Endodermal cell (in vitro differentiated cells): ENCODE data around the gene RBMS3. TPM values are rescaled to one million over a fixed set of nuclear protein-coding genes. Genes with fewer than 3 reads are reported as not detected.

Experiments
- DNase-seq: peaks from one replicate; pipeline ENCODE4 v3.0.0-alpha.2; 2017
- H3K27ac ChIP-seq: 2 replicates; pipeline ENCODE4 v1.5.1; 2013; ENCODE audit warnings: mild to moderate bottlenecking, low read depth, low read length, moderate library complexity
- H3K27me3 ChIP-seq: 2 replicates; pipeline ENCODE4 v1.6.1; 2013; ENCODE audit warnings: mild to moderate bottlenecking, low read length, moderate library complexity; ENCODE audit not compliant: insufficient read depth, control insufficient read depth, poor library complexity, severe bottlenecking
- H3K36me3 ChIP-seq: 2 replicates; pipeline ENCODE4 v1.7.0; 2013; ENCODE audit warnings: mild to moderate bottlenecking, low read length, moderate library complexity; ENCODE audit not compliant: control insufficient read depth, insufficient read depth
- H3K4me1 ChIP-seq: one replicate; pipeline ENCODE4 v1.7.0; 2013; ENCODE audit warnings: low read length; ENCODE audit not compliant: control insufficient read depth, insufficient read depth
- H3K4me3 ChIP-seq: 2 replicates; pipeline ENCODE4 v1.5.1; 2013; ENCODE audit warnings: mild to moderate bottlenecking, low read length, moderate library complexity
- H3K9ac ChIP-seq: 2 replicates; pipeline ENCODE4 v1.6.1; 2013; ENCODE audit warnings: mild to moderate bottlenecking, low read length, moderate library complexity; ENCODE audit not compliant: poor library complexity, severe bottlenecking; ENCODE audit errors: extremely low read depth
- H3K9me3 ChIP-seq: 2 replicates; pipeline ENCODE4 v1.6.1; 2013; ENCODE audit warnings: mild to moderate bottlenecking, low read length, moderate library complexity; ENCODE audit not compliant: control insufficient read depth
- H3K27ac Mint-ChIP-seq: 2 replicates; pipeline ENCODE4 v1.8.0; 2020; ENCODE audit warnings: mixed read lengths
- H3K27me3 Mint-ChIP-seq: 2 replicates; pipeline ENCODE4 v1.8.0; 2021; ENCODE audit warnings: mild to moderate bottlenecking, mixed read lengths; ENCODE audit not compliant: insufficient read depth
- H3K36me3 Mint-ChIP-seq: 2 replicates; pipeline ENCODE4 v1.8.0; 2020; ENCODE audit warnings: low read depth, mixed read lengths
- H3K4me1 Mint-ChIP-seq: 2 replicates; pipeline ENCODE4 v1.8.0; 2020; ENCODE audit warnings: mixed read lengths
- H3K4me3 Mint-ChIP-seq: 2 replicates; pipeline ENCODE4 v1.8.0; 2020; ENCODE audit warnings: mild to moderate bottlenecking, moderate library complexity, mixed read lengths
- H3K9me3 Mint-ChIP-seq: 2 replicates; pipeline ENCODE4 v1.8.0; 2020; ENCODE audit warnings: mild to moderate bottlenecking, mixed read lengths
- CTCF ChIP-seq: fragments of 200-600 bp; sonication (generic); conservative IDR thresholded peaks from 2 replicates; pipeline ENCODE4 v1.5.0; 2021; ENCODE audit warnings: antibody characterized with exemption, mild to moderate bottlenecking
- WGBS, 2 experiments: methylation state at CpG; one replicate each; pipeline versions ENCODE4 v1.1.5 to v1.1.7; 2013; ENCODE audit warnings: missing lambda C conversion rate in 2 of 2, mixed read lengths in 1 of 2; ENCODE audit not compliant: insufficient coverage in 1 of 2, insufficient read length in 1 of 2; 5-methylcytosine and 5-hydroxymethylcytosine counted together
- total RNA-seq, 2 donors: library from RNA; stranded (reverse); fragmentation: NEBNext Ultra II Directional in 1 of 2; extraction: Animal tissue kit (Norgen Biotek cat#: 25700) in 1 of 2; gene quantifications; 2 replicates in 1 of 2; 3 replicates in 1 of 2; pipeline ENCODE4 v1.2.1, GENCODE V29; 2021

Gene RBMS3
- total RNA-seq, 2 donors from 2014 or later: 2.0 to 7.3 TPM

DNA sequence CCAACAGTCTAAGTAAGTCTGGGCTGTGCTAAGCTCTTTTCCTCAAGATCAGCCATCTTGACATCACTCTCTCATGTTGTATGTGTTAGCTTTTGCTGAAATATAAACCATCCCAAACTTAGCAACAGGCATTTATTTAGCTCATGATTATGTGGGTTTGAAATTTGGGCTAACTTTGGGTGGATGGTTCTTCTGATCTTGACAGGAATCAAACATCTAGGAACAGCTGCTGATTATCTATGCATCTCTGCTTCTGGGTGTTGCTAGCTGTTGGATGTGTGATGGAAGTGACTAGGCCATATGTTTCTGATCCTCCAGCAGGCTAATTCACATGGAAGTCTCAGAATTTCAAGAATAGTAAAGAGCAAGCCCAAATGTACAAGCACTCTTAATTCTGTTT lies 710.3 kb downstream of the RBMS3 start:
- no peak overlapping the region for H3K4me3 ChIP-seq
- peaks cover 11% of the 10 kb centered on the region for H3K9me3 Mint-ChIP-seq
- TF ChIP-seq CTCF: no peak

DNA sequence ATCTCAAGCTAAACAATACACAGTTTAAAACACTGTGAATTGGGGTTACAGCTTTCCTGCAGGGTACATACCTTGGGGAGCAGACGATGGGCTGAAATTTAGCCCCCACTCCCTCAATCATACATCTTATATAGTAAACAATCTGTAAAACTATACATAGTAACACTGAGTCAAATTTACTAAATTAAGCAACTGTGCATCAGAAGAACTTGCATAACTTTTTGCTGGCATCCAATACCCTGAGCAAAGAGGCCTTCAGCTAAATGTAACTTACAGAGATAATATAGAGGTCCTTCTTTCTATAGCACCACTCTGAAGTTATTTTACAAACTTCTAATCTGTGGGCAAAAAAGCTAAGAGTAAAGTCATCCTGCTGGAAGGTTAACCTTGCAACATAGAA lies 721.9 kb downstream of the RBMS3 start:
- WGBS, 2 experiments: 87% methylated on average over 1 of the region's 1 CpG; no CpG with 5 or more reads in 1 of the 2 experiments

More for the DNA sequence above, 710.3 kb downstream of the RBMS3 start:
- peaks cover 4% of the 10 kb centered on the region for H3K9me3 ChIP-seq
- H3K27me3 Mint-ChIP-seq: no peaks in the 10 kb centered on the region
- peaks cover 2% of the 10 kb centered on the region for H3K36me3 Mint-ChIP-seq
- no peaks in the 10 kb centered on the region for H3K4me1 ChIP-seq
- H3K27ac ChIP-seq: no peak overlapping the region
- no peak overlapping the region for H3K4me3 Mint-ChIP-seq
- H3K27me3 ChIP-seq: no peaks in the 10 kb centered on the region
- DNase-seq: no peak
- no peaks in the 10 kb centered on the region for H3K36me3 ChIP-seq
- H3K4me1 Mint-ChIP-seq: peaks cover 1% of the 10 kb centered on the region
- no peak overlapping the region for H3K27ac Mint-ChIP-seq
- H3K9ac ChIP-seq: no peak overlapping the region

DNA sequence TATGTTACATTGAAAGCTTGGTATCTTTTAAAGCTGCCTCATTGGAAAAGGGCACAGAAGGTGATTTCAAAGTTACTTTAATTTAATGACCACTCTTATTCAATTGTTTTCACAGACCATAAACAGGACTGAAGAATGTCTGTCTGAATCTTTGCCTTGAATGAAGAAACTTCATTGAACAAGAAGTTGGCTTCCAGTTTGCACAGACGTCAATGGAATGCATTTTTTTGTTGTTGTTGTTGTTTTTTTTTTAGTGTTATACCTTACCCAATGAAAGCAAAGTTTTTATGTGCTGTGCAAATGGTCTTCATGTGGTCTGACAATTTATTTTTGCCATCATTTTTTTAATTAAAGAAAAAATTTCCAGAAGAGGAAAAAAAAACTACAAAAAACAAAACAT lies 722.9 kb downstream of the RBMS3 start:
- Histone ChIP-seq H3K4me1 (peaks cover 3% of the 10 kb centered on the region), H3K27ac (no peak overlapping the region), H3K9me3 (no peaks in the 10 kb centered on the region), H3K9ac (no peak overlapping the region), H3K27me3 (no peaks in the 10 kb centered on the region), H3K4me3 (no peak overlapping the region), H3K36me3 (no peaks in the 10 kb centered on the region)
- Mint-ChIP-seq H3K4me3 (no peak overlapping the region), H3K4me1 (peaks cover 51% of the 10 kb centered on the region), H3K27me3 (no peaks in the 10 kb centered on the region), H3K9me3 (peaks cover 10% of the 10 kb centered on the region), H3K36me3 (peaks cover 4% of the 10 kb centered on the region), H3K27ac (no peak overlapping the region)
- TF ChIP-seq CTCF: no peak
- no peak for DNase-seq
- 67 to 77% methylated on average over 1 of the region's 1 CpG for WGBS, 2 experiments

More for the DNA sequence above, 721.9 kb downstream of the RBMS3 start:
- no peak for DNase-seq
- Mint-ChIP-seq H3K36me3 (peaks cover 4% of the 10 kb centered on the region), H3K4me3 (no peak overlapping the region), H3K9me3 (peaks cover 12% of the 10 kb centered on the region), H3K4me1 (peaks cover 44% of the 10 kb centered on the region), H3K27me3 (no peaks in the 10 kb centered on the region), H3K27ac (no peak overlapping the region)
- Histone ChIP-seq H3K9me3 (no peaks in the 10 kb centered on the region), H3K4me3 (no peak overlapping the region), H3K36me3 (no peaks in the 10 kb centered on the region), H3K27ac (no peak overlapping the region), H3K9ac (no peak overlapping the region), H3K4me1 (peaks cover 3% of the 10 kb centered on the region), H3K27me3 (no peaks in the 10 kb centered on the region)
- no peak for TF ChIP-seq CTCF
